ENCODE data around the gene PPP4R4. TPM values are rescaled to one million over a fixed set of nuclear protein-coding genes. Genes with fewer than 3 reads are reported as not detected.
"Not testable (repeated sequence)": the region's sequence is repeated elsewhere in the genome, so short reads cannot be mapped to it uniquely, and the experiment has no call there.

The PPP4R4 gene
- total and polyA plus RNA-seq, 2 experiments from 2014 or later, result 0.11 to 0.22 TPM

- no peaks in the 10 kb centered on the region for H4K20me1 ChIP-seq (ENCODE audit: insufficient read depth)
- no peaks in the 10 kb centered on the region for H3K27me3 ChIP-seq (replicated peaks; ENCODE audit: insufficient read depth)
Observed at GRCh38 chr14:94293578-94293924, 119.4 kb downstream of the PPP4R4 start.

GRCh38 chr14:94295360-94296180 lies 121.4 kb downstream of the PPP4R4 start:
- in situ Hi-C loops (cut with MboI), result no loop called here
- no peaks in the 10 kb centered on the region for H3K9me3 ChIP-seq (ENCODE audit: low read depth)
- no peaks in the 10 kb centered on the region for H3K4me1 ChIP-seq (ENCODE audit: insufficient read depth)
- no peak overlapping the region for H3K4me2 ChIP-seq (ENCODE audit: unreplicated experiment)
- WGBS, 2 experiments (ENCODE audit: low coverage in 1 of 2, low lambda C conversion rate in 2 of 2, missing lambda C conversion rate in 2 of 2), result 48 to 63% methylated on average over 9 of the region's 9 CpGs
- no peaks in the 10 kb centered on the region for H3K27me3 ChIP-seq (replicated peaks; ENCODE audit: insufficient read depth)
- H3K4me3 ChIP-seq, result no peak overlapping the region
- H2AFZ ChIP-seq, result no peak overlapping the region
- no peaks in the 10 kb centered on the region for H3F3A ChIP-seq (ENCODE audit: insufficient read depth)
- no peak overlapping the region for H3K9ac ChIP-seq
- H3K27ac ChIP-seq, result no peak overlapping the region
- DNase-seq, result no peak
- no peaks in the 10 kb centered on the region for H3K79me2 ChIP-seq (ENCODE audit: insufficient read depth)
- no peak for TF ChIP-seq EZH2 (IDR thresholded peaks at IDR 0.05; ENCODE audit: insufficient read depth, poor library complexity, severe bottlenecking)
- no peak for TF ChIP-seq EZH2phosphoT487 (IDR thresholded peaks at IDR 0.05; ENCODE audit: insufficient read depth, low read depth)
- H3K9me2 ChIP-seq (ENCODE audit: insufficient read depth), result no peaks in the 10 kb centered on the region
- no peaks in the 10 kb centered on the region for H4K20me1 ChIP-seq (ENCODE audit: insufficient read depth)
- H3K36me3 ChIP-seq (ENCODE audit: low read depth), result no peaks in the 10 kb centered on the region

More at GRCh38 chr14:94293578-94293924, 119.4 kb downstream of the PPP4R4 start:
- no peak overlapping the region for H3K4me2 ChIP-seq (ENCODE audit: unreplicated experiment)
- H3K9me3 ChIP-seq (ENCODE audit: low read depth), result no peaks in the 10 kb centered on the region
- H2AFZ ChIP-seq, result no peak overlapping the region
- H3K4me3 ChIP-seq, result no peak overlapping the region
- TF ChIP-seq EZH2phosphoT487 (IDR thresholded peaks at IDR 0.05; ENCODE audit: insufficient read depth, low read depth), result no peak
- TF ChIP-seq EZH2 (IDR thresholded peaks at IDR 0.05; ENCODE audit: insufficient read depth, poor library complexity, severe bottlenecking), result no peak
- no peak for DNase-seq
- H3K79me2 ChIP-seq (ENCODE audit: insufficient read depth), result no peaks in the 10 kb centered on the region
- no peaks in the 10 kb centered on the region for H3F3A ChIP-seq (ENCODE audit: insufficient read depth)
- no peak overlapping the region for H3K27ac ChIP-seq
- no peaks in the 10 kb centered on the region for H3K36me3 ChIP-seq (ENCODE audit: low read depth)
- H3K9ac ChIP-seq, result no peak overlapping the region
- in situ Hi-C loops (cut with MboI), result no loop called here
- H3K4me1 ChIP-seq (ENCODE audit: insufficient read depth), result no peaks in the 10 kb centered on the region
- H3K9me2 ChIP-seq (ENCODE audit: insufficient read depth), result no peaks in the 10 kb centered on the region
- WGBS, 2 experiments (ENCODE audit: low coverage in 1 of 2, low lambda C conversion rate in 2 of 2, missing lambda C conversion rate in 2 of 2), result 47 to 49% methylated on average over 3 of the region's 3 CpGs

GRCh38 chr14:94296181-94296545 lies 122.0 kb downstream of the PPP4R4 start:
- in situ Hi-C loops (cut with MboI); H2AFZ ChIP-seq; H3K4me2 ChIP-seq (ENCODE audit: unreplicated experiment); H4K20me1 ChIP-seq (ENCODE audit: insufficient read depth); H3K4me1 ChIP-seq (ENCODE audit: insufficient read depth); H3K27ac ChIP-seq; DNase-seq; H3K9ac ChIP-seq; H3K27me3 ChIP-seq (replicated peaks; ENCODE audit: insufficient read depth); H3K9me3 ChIP-seq (ENCODE audit: low read depth); H3K9me2 ChIP-seq (ENCODE audit: insufficient read depth); H3K79me2 ChIP-seq (ENCODE audit: insufficient read depth); H3K4me3 ChIP-seq; H3F3A ChIP-seq (ENCODE audit: insufficient read depth); H3K36me3 ChIP-seq (ENCODE audit: low read depth): not testable (repeated sequence)
- 62 to 64% methylated on average over 4 of the region's 4 CpGs for WGBS, 2 experiments (ENCODE audit: low coverage in 1 of 2, low lambda C conversion rate in 2 of 2, missing lambda C conversion rate in 2 of 2)

GRCh38 chr14:94298130-94298529 lies 124.0 kb downstream of the PPP4R4 start:
- DNase-seq, result no peak
- 64 to 68% methylated on average over 15 of the region's 15 CpGs for WGBS, 2 experiments (ENCODE audit: low coverage in 1 of 2, low lambda C conversion rate in 2 of 2, missing lambda C conversion rate in 2 of 2)
- Histone ChIP-seq H3K79me2 (ENCODE audit: insufficient read depth) (no peaks in the 10 kb centered on the region), H3K36me3 (ENCODE audit: low read depth) (no peaks in the 10 kb centered on the region), H3K27me3 (replicated peaks; ENCODE audit: insufficient read depth) (no peaks in the 10 kb centered on the region), H3K9ac (no peak overlapping the region), H3K9me3 (ENCODE audit: low read depth) (no peaks in the 10 kb centered on the region), H3K4me2 (ENCODE audit: unreplicated experiment) (no peak overlapping the region), H3K4me1 (ENCODE audit: insufficient read depth) (no peaks in the 10 kb centered on the region), H4K20me1 (ENCODE audit: insufficient read depth) (no peaks in the 10 kb centered on the region), H3K4me3 (no peak overlapping the region), H2AFZ (no peak overlapping the region), H3K9me2 (ENCODE audit: insufficient read depth) (no peaks in the 10 kb centered on the region), H3K27ac (no peak overlapping the region), H3F3A (ENCODE audit: insufficient read depth) (no peaks in the 10 kb centered on the region)
- in situ Hi-C loops (cut with MboI), result no loop called here
- TF ChIP-seq EZH2phosphoT487 (IDR thresholded peaks at IDR 0.05; ENCODE audit: insufficient read depth, low read depth) (no peak), EZH2 (IDR thresholded peaks at IDR 0.05; ENCODE audit: insufficient read depth, poor library complexity, severe bottlenecking) (no peak)

- WGBS, 2 experiments (ENCODE audit: low coverage in 1 of 2, low lambda C conversion rate in 2 of 2, missing lambda C conversion rate in 2 of 2), result 63 to 67% methylated on average over 7 of the region's 7 CpGs
- no peak overlapping the region for H3K4me3 ChIP-seq
Observed at GRCh38 chr14:94303111-94303510, 129.0 kb downstream of the PPP4R4 start.

More at GRCh38 chr14:94303111-94303510, 129.0 kb downstream of the PPP4R4 start:
- no peaks in the 10 kb centered on the region for H3K9me3 ChIP-seq (ENCODE audit: low read depth)
- no peak overlapping the region for H3K9ac ChIP-seq
- H3K4me1 ChIP-seq (ENCODE audit: insufficient read depth), result no peaks in the 10 kb centered on the region
- H3F3A ChIP-seq (ENCODE audit: insufficient read depth), result no peaks in the 10 kb centered on the region
- no peaks in the 10 kb centered on the region for H3K27me3 ChIP-seq (replicated peaks; ENCODE audit: insufficient read depth)
- no peak for TF ChIP-seq EZH2 (IDR thresholded peaks at IDR 0.05; ENCODE audit: insufficient read depth, poor library complexity, severe bottlenecking)
- no peaks in the 10 kb centered on the region for H4K20me1 ChIP-seq (ENCODE audit: insufficient read depth)
- no peaks in the 10 kb centered on the region for H3K79me2 ChIP-seq (ENCODE audit: insufficient read depth)
- H2AFZ ChIP-seq, result no peak overlapping the region
- in situ Hi-C loops (cut with MboI), result no loop called here
- H3K27ac ChIP-seq, result no peak overlapping the region
- H3K4me2 ChIP-seq (ENCODE audit: unreplicated experiment), result no peak overlapping the region
- no peaks in the 10 kb centered on the region for H3K36me3 ChIP-seq (ENCODE audit: low read depth)
- DNase-seq, result no peak
- H3K9me2 ChIP-seq (ENCODE audit: insufficient read depth), result no peaks in the 10 kb centered on the region

Measured in GM23248 (cell line).